ENCODE results near the gene HSPB7.

Gene HSPB7

GRCh38 chr1:16018308-16018707 lies 465 bp upstream of the HSPB7 start:
- no peak for TF ChIP-seq CTCF (IDR thresholded peaks at IDR 0.05; ENCODE audit: insufficient read depth, missing control alignments)
- no peak for DNase-seq (ENCODE audit: insufficient read length, low spot score)
- FAIRE-seq, result no peak

GRCh38 chr1:16017076-16017460 lies 775 bp downstream of the HSPB7 start:
- no peak for TF ChIP-seq CTCF (IDR thresholded peaks at IDR 0.05; ENCODE audit: insufficient read depth, missing control alignments)
- FAIRE-seq (no peak), DNase-seq (ENCODE audit: insufficient read length, low spot score) (no peak)

GRCh38 chr1:16015960-16016901 lies 1.6 kb downstream of the HSPB7 start:
- FAIRE-seq (no peak), DNase-seq (ENCODE audit: insufficient read length, low spot score) (no peak)
- no peak for TF ChIP-seq CTCF (IDR thresholded peaks at IDR 0.05; ENCODE audit: insufficient read depth, missing control alignments)

GRCh38 chr1:16015491-16015890 lies 2.4 kb downstream of the HSPB7 start:
- TF ChIP-seq CTCF (IDR thresholded peaks at IDR 0.05; ENCODE audit: insufficient read depth, missing control alignments), result no peak
- FAIRE-seq, result no peak
- no peak for DNase-seq (ENCODE audit: insufficient read length, low spot score)

- no peak for TF ChIP-seq CTCF (IDR thresholded peaks at IDR 0.05; ENCODE audit: insufficient read depth, missing control alignments)
- DNase-seq (ENCODE audit: insufficient read length, low spot score) (no peak), FAIRE-seq (no peak)
These were observed 3.0 kb downstream of the HSPB7 start for GRCh38 chr1:16014509-16015482.

- FAIRE-seq (no peak), DNase-seq (ENCODE audit: insufficient read length, low spot score) (no peak)
- TF ChIP-seq CTCF (IDR thresholded peaks at IDR 0.05; ENCODE audit: insufficient read depth, missing control alignments), result no peak
These were observed 4.0 kb downstream of the HSPB7 start for GRCh38 chr1:16013908-16014258.

All from D721Med (cell line).